Inflammatory macrophage treated with lipopolysaccharide for 1 hour (primary cell): Measurements from ENCODE around the gene ZNF143.
"Not testable (repeated sequence)": the region's sequence is repeated elsewhere in the genome, so short reads cannot be mapped to it uniquely, and the experiment has no call there.

ENCODE experiments used
- DNase-seq, 2 donors: peaks; one replicate each; pipeline ENCODE4 v3.0.0-alpha.2; 2020 to 2022

Gene ZNF143

DNA sequence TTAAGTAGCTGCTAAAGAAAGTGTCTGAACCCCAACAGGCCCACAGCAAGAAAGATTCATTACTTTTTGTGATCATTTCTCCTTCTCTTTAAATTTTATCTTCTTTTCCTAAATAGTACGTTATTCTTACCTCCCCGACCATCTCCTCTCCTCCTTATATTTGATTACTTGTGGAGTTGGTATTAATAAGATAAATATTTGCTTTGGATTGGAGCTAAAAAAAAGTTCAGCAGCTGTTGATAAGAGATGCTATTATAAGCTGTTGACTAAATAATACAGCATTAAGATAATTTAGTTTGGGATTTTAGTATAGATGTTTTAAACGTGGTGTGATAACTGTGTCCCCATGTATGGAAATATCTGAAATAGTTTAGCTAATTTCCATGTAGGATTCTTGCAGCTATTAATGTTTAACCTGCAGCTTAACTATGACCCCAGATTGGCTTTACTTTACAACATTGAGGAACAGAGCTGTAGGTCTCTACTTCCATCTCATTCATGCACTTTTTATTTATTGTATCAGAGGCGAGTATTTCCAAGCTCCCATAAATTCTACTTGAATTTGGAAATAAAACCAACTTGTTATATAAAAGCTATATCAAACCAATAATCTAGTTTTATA, 37.8 kb downstream of the ZNF143 start:
- DNase-seq: no peak

DNA sequence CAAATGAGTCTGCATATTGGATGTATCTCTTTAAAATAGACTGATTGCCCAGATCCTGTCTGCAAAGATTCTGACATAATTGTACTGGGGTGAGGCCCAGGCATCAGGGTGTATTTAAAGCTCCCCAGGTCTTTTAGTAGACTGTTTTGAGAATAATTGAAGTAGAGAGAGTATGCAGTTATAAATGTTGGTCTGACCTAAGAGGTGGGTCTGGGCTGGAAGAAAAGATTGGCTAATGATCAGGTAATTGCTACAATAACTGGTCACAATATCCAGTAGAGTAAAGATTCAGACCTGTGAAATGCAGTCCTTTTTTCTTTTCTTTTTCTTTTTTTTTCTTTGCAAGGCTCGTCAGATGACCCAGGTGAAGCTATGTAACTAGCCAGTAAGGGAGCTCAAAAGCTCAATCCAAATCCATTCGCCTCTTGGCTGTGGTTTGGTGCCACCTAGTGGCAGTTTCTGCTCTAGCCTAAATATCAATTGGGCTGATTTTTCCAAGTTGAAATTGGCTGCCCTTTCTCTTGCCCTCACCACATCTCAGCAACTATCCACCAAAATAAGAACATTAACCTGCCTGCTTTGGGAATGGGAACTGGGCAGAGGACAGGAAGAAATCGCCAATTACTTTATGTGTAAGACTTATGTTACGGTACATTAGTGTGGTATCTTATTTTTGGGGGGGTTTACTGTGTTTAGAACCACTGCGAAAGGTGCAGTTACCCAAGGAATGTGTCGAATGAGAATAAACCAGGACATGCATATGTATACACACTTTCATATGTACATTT, 45.9 kb downstream of the ZNF143 start:
- DNase-seq: peak; percentile 60 to 94

DNA sequence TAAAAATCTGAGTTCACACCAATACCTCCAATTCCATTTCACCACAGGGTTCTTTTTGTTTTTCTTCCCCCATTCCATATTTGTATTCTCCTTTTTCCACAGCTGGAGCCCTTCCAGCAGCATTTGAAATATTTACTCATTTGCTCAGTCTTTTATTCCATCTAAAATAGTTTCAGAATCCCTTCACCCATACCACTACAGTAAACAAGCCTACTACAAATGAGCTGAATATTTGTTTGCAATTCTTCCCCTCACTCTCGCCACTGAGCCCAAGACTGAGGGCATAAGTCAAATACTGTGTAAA, 46.4 kb downstream of the ZNF143 start:
- DNase-seq: no peak

DNA sequence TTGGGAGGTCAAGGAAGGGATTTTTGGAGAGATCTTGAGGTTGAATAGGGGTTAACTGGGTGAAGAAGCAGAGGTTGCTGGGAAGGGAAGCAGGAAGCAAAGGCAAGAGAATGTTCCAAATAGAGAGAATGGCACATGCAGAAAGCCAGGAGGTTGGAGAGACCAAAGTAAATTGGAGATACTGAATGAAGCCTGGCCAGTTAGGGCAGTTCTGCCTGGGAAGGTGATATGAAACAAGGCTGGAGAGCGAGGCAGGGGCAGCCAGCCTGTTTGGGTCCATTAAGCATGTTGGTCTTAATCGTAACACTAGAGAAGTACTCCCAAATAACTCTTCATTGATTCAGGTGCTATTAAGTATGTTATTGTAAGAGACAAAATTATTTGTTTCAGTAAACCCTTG, 48.2 kb downstream of the ZNF143 start:
- DNase-seq: no peak

DNA sequence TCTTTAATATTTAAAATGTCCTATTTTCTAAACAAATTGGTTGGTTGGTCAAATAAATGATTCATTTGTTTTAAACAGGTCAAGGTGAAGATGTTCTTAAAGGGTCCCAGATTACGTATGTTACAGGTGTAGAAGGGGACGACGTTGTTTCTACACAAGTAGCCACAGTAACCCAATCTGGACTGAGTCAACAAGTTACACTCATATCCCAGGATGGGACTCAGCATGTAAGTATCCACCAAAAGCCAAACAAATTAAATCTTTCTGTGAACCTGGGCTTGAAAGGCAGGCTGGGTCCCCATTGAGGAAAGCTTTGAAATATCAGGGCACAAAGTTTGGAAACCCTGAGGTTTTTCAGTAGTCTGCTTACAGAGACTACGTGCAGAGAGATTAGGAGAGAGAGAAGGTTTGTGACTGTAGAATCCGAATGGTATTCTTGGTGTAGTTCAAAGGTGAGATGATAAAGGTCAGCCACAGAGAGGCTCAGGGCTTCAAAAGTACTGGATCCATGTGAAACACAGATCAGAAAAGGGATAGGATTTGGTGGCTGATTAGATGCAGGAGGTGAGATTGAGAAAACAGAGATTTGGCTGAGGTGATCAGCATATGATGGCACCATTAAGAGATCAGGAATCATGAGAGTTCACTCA, 51.7 kb downstream of the ZNF143 start:
- no peak for DNase-seq

DNA sequence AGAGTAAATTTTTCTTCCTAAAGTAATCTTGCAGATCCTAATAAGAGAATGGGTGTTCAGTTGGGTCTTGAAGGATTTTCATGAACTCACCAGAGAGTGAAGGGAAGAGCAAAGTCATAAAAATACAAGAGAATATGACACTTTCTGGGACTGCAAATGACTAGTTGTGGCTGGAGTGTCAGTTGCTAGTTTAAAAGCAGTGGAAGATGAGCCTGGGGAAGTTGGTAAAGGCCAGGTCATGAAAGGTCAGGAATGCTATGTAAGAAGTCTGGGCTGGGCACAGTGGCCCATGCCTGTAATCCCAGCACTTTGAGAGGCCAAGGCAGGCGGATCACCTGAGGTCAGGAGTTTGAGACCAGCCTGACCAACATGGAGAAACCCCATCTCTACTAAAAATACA, 53.8 kb downstream of the ZNF143 start:
- peak; percentile 30 to 38 for DNase-seq

DNA sequence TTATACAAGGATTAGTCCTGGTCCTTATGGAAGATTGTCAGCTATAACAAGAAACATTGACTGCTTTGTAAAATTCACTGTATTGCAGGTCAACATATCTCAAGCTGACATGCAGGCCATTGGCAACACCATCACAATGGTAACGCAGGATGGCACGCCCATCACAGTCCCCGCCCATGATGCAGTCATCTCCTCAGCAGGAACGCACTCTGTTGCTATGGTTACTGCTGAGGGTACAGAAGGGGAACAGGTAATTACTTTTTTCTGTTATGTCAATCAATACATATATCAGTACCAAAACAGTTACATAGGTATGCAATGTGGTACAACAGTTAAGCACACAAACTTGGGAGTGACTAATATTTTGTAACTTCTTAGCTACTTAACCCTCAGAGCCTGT, 55.3 kb downstream of the ZNF143 start:
- DNase-seq: no peak

DNA sequence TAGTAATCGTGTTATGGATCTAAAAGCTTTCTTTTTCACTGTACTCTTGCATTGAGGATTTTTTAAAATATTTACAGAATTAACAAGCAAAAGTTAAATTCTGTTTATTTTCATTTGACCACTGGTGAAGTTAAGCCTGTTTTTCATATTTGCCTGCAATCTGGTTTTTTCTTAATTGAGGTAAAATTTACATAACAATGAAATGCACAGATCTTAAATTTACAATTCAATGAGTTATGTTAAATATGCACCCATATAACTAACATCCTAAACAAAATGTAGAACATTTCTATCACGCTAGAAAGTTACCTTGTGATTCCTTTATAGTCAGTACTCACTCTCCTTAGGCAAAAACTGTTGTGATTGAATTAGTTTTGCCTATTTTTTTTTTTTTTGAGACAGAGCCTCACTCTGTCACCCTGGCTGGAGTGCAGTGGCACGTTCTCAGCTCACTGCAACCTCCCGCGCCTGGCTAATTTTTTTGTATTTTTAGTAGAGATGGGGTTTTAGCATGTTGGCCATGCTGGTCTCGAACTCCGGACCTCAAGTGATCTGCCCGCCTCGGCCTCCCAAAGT, 58.1 kb downstream of the ZNF143 start:
- no peak for DNase-seq

DNA sequence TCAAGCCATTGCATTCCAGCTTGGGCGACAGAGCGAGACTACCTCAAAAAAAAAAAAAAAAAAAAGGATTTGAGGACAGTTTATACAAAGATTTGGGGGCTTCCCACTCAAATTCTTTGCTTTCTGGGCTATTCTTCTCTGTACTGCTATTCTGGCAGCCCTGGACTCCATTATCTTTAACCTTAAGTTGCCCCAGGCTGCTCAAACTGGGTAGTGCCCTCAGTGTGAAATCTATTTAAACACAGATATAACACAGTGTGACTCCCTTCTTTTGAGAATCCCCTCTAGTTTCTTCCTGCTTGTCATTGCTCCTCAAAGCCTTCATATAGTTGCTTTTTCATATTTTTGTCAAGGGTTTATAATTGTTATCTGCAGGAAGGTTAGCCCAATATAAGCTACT, 63.2 kb downstream of the ZNF143 start:
- no peak for DNase-seq

DNA sequence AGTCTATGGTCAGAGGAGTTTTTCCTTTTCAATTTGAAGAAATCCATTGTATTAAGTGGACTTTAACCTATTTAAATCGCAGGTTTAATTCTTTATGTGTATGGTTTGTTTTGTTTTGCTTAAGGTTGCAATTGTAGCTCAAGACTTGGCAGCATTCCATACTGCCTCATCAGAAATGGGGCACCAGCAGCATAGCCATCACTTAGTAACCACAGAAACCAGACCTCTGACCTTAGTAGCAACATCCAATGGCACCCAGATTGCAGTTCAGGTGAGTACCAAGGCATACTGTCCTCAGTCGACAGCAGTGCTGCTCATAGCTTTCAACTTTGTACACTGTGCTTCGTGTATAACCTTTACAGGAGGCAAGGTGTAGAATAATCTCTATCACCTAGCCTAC, 64.3 kb downstream of the ZNF143 start:
- no peak for DNase-seq

DNA sequence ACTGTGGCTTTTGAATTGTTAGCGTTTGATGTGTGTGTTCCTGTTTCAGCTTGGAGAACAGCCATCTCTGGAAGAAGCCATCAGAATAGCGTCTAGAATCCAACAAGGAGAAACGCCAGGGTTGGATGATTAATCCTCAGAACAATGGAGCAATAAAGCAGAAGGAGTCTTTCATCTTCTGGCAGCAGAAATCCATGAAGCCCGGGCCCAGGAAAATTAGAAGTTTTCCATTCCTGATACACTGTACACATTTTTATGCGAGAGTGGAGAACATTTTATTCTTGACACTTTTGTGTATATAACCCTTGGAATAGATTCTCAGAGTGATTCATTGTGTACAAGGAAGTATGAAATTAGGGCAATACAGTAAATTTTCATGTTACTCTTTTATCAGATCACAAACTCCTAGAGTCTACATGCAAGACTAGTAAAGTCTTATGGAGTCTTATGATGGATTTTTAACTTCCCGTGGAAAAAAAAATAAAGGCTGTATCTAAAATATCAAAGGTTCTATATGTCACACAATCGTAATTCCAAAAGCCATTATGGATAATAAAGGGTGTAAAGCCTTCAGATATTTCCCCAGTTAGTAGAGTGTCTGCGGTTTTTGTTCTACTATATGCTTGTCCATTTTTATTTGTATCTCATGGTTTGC, 66.8 kb downstream of the ZNF143 start:
- DNase-seq: no peak

DNA sequence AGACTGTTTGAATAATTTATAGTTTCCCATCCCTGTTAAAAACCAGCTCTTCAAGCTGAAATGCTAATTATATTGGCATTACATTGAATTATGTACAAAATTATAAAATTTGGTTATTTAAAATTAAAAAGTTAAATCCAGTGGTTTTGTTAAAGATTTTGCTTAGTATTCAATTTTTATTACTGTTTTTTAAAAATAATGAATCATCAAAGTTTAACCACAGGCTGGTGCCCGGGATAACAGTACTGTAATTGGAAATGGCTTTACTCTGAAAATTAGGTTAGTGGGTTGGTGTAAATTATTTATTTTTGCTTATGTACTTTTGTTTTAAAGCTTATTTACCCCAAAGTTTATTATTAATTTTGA, 67.3 kb downstream of the ZNF143 start:
- DNase-seq: no peak

DNA sequence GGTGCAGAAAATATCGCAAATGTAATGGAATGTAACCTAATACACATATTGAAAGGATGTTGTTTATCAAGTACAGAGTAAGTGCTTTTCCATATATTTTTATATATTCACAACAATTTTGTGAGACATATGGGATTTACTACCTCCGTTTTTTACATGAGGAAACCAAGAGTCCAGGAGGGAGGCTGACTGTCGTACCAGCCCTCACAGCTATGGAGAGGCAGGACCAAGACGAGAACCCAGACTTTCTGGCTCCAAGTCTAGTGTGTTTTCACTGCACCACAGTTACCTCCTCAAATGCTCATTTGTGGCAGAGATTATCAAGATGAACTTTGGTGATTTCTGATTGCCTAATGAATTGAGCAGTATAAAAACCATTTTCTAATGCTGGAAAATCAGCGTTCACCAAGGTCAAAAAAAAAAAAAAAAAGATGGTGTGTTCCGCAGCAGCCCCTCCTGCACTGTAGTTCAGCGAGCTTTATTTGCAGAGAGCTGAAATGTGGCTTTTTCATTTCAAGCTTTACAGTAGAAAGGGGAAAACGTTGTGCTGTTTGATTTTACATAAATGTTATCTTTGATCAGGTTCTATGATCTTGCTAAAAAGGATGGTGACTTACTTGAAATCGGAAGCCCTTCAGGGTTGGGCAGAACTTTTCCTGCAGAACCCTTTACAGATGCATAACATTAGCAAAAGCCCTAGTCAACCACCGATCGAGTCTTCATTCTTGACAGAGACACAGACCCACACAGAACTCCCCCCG, 67.9 kb downstream of the ZNF143 start:
- DNase-seq: no peak

DNA sequence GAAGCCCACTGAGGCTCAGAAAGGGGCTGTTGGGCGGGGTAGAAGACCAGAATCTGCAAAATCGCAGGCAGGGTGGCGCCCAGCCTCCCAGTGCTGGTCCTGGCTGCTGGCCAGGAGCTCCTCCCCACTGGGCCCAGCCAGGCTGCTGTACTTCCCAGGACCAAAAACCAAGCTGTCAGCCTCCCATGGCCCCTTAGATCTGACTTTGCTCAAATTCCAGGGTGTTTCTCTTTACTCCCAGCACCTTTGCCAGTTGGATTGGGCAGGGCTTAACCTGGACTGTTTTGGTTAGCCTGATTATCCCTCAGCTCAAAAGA, 68.5 kb downstream of the ZNF143 start:
- DNase-seq: no peak

DNA sequence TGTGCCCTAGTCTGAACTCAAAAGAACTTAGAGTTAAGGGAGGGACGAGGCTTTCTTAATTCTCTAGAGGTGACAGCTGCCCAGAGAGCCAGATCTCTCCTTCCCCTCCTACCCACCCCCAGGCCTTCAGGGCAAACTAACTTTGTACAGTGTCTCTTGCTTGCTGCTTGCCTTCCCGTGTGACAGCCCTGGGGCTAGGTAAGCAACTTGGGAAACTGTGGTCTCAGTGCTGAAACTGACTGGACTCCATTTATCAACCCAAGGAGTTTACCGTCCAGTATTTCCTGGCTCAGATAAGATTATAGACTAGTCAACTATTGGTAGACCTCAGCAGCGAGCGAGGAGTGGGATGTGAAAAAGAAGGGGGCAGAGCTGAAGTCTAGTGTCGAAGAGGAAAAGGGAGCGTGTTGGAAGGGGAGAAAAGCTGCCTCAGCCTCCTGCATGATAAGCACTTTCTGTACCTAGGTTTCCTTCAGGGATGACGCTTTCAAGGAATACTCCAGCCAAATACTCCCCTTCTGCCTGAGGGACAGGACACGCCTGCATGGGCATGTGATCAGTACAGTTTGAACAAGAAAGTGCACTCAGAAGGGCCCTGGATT, 69.3 kb downstream of the ZNF143 start:
- no peak for DNase-seq

DNA sequence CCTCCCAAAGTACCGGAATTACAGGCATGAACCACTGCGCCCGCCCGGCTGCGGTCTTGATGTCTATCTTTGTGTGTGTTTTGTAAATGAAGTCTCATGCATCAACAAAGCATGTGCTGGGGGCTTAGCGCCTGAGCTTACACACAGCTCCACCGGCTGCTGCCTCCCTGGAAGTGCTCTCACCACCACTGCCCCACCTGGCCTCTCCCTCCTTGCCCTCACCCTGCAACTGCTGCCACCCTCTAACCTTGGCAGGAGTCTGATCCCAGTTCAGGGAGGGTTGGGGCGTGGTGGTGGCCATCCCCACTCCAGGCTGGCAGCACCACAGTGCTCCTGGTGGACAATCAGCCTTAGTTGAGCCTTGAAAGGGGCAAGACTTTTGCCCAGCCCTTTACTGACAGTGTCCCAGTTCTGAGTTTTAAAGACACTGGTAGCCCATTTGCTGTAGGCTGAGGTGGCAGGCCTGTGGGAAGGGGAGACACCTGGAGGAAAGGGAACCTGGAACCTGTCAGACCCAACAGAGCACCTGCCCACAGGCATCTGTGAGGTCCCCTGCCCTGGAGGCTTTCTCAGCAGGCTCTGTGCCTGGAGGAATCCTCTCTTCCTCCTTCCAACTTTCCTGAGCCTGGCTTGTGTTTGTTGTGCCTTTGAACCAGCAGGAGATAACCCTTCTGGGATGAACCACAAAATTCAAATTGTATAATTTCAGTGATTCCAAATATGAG, 70.3 kb downstream of the ZNF143 start:
- no peak for DNase-seq

DNA sequence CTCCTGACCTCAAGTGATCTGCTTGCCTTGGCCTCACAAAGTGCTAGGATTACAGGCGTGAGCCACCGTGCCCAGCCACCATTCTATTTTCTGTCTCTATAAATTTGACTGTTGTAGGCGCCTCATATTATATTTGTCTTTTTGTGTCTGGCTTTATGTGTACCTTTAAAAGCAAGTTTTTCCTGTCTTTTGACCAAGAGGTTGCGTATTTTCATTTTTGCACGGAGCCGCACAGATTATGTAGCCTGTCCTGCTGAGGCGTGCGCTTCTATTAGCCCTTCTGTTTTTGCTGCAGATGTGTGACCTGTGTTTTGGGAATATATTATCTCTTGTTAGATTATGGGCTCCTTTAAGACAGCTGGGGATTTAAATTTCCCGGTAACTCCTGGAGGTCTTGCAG, 72.2 kb downstream of the ZNF143 start:
- no peak for DNase-seq

DNA sequence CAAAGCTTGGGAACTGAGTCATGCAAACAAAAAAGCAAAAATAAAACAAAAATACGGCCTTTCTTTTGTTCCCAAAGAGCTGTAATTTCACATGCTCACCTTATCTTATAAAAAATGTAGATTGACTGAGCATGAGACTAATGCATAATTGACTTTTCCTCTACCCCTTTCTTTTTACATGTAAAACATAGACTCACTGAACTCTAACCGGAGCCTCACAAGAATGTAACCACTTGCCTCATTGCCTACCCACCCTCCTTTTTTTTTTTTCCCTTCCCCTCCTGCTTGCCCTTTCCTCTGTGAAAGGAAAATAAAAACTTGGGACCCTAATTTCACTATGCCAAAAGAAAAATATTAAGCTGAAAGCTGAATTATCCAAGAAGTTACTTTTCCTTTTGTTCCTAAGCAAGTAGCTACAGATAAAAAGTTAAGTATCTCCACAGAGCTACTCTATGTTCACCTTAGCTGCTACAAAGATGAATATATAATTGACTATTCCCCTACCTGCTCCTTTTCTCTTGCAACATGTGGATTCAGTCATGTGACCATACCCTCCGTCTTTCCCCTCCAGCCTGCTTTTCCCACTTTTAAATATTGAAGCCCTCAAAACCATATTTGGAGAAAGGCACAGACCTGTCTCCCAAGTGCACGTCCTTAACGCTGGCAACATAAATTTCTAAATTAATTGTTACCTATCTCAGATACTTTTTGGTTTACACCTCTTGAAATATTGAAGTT, 73.1 kb downstream of the ZNF143 start:
- DNase-seq: no peak

DNA sequence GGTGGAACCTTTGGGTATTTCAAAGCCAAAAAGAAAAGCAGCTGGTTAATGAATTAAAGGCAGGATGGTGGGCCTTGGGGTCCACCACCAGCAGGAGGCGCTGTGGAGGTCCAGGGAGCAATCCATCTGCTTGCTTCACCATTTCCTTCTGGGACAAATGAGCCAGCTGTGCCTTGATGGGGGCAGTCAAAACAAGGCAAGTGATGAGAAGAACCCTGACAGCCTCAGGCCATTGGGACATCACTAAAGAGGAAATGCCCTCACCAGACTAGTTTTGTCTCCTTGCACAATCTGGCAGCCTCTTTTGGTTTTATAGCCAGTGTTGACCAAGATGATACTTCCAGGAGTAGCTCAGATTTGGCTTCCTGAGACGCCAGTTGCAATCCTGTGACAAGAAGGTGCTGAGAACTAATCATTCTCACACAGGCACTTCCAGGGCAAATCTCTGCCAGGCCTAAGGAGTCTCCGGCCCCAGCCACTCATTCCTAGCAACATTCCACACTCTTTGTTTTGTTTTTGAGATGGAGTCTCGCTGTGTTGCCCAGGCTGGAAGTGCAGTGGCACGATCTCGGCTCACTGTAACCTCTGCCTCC, 74.5 kb downstream of the ZNF143 start:
- DNase-seq: peak; percentile 92 to 95

DNA sequence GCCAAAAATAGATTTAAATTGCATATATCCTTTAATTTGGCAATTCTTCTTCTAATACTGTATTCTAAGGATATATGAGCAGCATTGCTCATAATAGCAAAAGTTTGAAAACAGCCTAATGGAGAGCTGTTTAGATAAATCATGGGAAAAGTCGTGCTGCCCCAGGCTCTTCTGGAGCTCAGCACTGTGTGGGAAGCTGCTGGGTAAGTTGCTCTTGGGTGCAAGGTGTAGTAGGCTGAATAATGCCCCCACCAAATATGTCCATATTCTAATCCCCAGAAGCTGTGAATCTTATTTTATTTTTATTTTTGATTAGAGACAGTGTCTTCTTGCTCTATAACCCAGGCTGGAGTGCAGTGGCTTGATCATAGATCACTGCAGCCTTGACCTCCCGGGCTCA, 77.7 kb downstream of the ZNF143 start:
- DNase-seq: no peak

DNA sequence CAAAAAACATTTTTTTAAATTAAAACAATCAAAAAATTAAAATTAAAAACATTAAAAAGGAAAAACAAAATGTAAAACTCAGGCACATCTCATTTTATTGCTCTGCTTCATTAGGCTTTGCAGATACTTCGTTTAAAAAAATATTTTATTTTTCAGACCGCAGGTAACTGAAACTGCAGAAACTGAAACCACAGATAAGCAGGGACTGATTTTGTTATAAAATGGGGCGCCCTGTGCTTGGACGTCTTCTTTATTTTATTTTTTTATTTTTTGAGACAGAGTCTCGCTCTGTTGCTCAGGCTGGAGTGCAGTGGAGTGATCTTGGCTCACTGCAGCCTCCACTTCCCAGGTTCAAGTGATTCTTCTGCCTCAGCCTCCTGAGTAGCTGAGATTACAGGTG, 88.4 kb downstream of the ZNF143 start:
- not testable (repeated sequence) for DNase-seq
